Right lung (tissue), 5 donors: Measurements from ENCODE around the gene PNPLA3. TPM values are rescaled to one million over a fixed set of nuclear protein-coding genes. Genes with fewer than 3 reads are reported as not detected.

Experiments used
- DNase-seq, 2 donors: peaks; one replicate each; pipeline ENCODE4 v3.0.0-alpha.2; 2013
- polyA plus RNA-seq, 5 donors: library from polyadenylated mRNA; unstranded; fragments of 120-200 nt; gene quantifications; one replicate each; pipeline versions ENCODE4 v1.2.1 to v1.2.3, GENCODE V29; 2013; ENCODE audit warnings: inconsistent platforms in 1 of 5, low replicate concordance in 1 of 5; ENCODE audit not compliant: insufficient read length in 5 of 5, insufficient read depth in 1 of 5

The PNPLA3 gene
- polyA plus RNA-seq, 5 donors: 0.46 to 0.77 (median 0.55) TPM

- DNase-seq: no peak
Observed at GRCh38 chr22:43992331-43992821, 68.8 kb downstream of the PNPLA3 start.

GRCh38 chr22:43993072-43993760 lies 69.6 kb downstream of the PNPLA3 start:
- peak; percentile 35 to 55 for DNase-seq

DNA sequence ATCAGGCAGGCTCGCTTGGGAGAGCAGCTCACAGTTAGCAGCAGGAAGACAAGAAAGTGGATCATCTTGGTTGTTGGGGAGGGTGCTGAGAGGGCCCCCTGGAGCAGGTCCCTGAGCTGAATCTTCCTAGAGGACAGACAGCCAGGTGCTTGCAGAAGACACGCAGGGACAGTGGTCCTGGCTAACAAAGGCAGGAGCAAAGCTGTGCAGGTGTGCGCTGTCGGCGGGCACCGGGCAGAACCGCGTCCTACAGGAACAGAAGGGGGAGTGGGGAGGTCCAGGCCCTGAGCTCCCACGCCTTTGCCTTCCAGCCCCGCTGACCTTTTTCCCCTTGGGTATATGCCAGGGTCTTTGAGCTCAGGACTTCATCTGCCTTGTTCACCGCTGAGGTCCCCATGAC lies 70.4 kb downstream of the PNPLA3 start:
- DNase-seq: no peak

DNA sequence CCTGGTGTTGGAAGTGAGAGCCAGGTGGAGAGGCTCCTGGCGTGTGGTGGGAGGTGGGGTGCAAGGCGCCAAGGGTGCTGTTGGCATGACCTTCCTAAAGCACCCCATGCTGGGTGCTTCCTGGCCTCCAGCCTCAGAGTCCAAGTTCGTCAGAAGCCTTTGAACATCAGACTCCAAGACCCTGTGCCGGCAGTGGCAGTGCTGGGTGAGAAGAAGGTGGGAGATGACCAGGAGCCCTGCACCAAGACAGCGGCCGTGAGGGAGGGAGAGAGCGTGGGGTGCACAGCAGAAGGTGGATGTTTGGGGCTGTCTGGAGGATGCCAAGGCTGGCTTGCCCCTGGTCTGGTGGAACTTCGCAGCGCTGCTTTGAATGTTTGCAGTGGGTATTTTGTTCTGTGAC lies 70.8 kb downstream of the PNPLA3 start:
- DNase-seq: no peak

DNA sequence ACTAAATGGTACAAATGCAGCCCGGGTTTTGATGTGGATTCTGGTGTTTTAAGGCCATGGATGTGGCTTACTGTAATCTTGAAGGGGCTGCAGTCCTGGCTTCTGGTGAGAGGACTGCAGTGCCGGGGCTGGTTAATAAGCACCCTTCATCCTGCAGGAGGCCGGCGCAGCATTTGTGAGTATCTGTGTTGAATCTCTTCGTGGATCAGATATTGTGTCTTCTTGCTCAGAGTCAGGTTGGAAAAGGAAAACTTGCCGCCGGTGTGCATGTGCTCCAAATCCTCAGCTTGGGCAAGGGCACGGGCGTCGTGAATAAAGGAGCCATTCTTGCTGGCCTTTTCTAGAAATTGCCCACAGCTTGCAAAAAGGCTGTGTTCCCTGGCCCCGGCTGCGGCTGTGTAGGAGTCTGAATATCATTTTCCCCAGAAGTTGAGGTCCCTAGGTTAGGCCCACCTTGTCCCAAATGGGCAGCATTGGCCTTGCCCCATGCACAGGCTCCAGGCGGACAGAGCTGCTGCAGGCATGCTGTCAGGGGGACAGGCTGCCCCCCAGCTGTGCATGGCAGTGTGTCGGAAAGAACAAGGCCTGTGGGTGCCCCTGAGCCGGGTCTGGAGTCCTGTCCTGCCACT lies 71.6 kb downstream of the PNPLA3 start:
- no peak for DNase-seq

DNA sequence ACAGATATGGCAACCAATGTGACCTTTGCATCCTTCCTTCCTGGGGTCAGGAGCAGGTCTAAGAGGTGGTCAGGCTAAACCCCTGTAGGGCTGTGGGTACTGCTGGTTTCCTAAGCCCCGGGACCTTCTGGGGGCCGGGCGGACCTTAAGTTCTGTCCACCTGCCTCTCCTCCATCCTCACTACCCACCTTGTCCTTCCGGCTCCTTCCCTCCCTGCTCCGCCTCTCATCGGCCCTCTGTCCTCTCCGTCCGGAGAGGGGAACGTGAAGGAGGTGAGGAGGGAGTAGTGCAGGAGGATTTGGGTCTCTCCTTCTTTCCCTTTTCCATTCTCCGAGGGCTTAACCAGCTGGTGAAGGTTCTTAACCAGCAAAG lies 72.2 kb downstream of the PNPLA3 start:
- DNase-seq: no peak

DNA sequence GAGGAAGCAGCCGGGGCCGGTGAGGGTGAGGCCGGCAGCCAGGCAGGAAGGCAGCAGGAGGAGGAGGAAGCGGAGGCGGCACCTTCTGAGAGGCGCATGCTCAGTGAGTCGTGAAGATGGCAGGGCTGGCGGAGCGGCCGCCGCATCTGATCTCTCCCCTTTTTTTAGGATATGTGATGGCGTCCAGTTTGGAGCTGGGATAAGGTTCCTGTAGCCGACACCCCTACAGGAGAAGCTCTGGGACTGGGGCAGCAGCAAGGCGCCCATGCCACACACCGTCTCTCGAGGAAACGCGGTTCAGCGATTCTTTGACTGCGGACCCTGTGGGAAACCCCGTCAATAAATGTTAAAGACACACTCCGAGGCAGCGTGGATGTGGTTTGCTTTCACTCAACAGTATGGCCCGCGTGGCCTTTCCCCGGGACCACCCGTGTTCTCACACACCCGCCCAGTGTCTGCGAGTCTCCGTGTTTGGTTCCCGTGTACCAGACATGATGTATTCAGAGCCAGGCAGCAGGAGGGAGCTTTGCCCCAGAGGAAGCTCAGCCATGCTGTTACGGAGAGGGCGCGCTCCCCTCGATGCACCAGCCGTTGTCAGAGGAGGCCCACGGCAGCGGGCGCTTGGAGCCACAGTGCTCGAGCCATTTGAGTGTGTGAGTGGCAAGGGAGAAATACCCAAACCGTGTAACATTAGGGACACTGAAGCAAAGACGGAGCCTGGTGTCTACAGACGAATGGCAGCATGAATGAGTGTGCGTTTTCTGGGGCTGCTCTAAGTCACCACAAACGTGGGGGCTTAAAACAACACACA lies 72.8 kb downstream of the PNPLA3 start:
- no peak for DNase-seq

DNA sequence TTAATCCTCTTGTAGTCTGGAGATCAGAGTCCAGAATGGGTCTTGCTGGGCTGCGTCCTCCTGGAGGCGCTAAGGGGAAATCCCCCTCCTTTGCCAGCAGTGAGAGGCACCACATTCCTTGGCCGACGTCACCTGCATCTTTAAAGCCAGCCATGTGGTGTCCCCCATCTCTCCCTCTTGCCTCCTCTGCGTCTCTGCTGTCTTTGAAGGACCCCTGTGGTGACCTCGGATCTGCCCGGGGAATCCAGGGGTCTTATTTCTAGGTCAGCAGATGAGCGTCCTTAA lies 73.3 kb downstream of the PNPLA3 start:
- no peak for DNase-seq

Other genes starting within 250 kb of the PNPLA3 start
- 1 to 10 TPM; 3.4 to 5.9 (median 3.9) TPM for gene EFCAB6, start 111.5 kb upstream of the PNPLA3 start, polyA plus RNA-seq
- 1 to 10 TPM in 4 of 5 donors, under 1 TPM in 1; 0.65 to 2.4 (median 1.5) TPM for gene SULT4A1, start 61.3 kb upstream of the PNPLA3 start, polyA plus RNA-seq
- gene PNPLA5, start 31.8 kb upstream of the PNPLA3 start, polyA plus RNA-seq: under 1 TPM in 4 of 5 donors, not detected in 1; 0.05 to 0.12 (median 0.06) TPM
- gene SAMM50, start 31.6 kb downstream of the PNPLA3 start, polyA plus RNA-seq: 10 to 100 TPM; 51.8 to 65.1 (median 61.7) TPM
- 10 to 100 TPM; 33.0 to 45.3 (median 35.7) TPM for gene PARVB, start 100.5 kb downstream of the PNPLA3 start, polyA plus RNA-seq